Colonic mucosa (tissue), 4 donors: ENCODE measurements around the gene SLC35E1. TPM values are rescaled to one million over a fixed set of nuclear protein-coding genes. Genes with fewer than 3 reads are reported as not detected.
"Not testable (repeated sequence)": the region's sequence is repeated elsewhere in the genome, so short reads cannot be mapped to it uniquely, and the experiment has no call there.

ENCODE experiments used
- DNase-seq: peaks from one replicate; pipeline ENCODE4 v3.0.0-alpha.2; 2020
- H3K27ac ChIP-seq: fragments of 200-600 bp; one replicate; pipeline ENCODE4 v1.8.0; 2021
- H3K27me3 ChIP-seq: fragments of 200-600 bp; one replicate; pipeline ENCODE4 v1.8.0; 2021
- H3K36me3 ChIP-seq: fragments of 200-600 bp; one replicate; pipeline ENCODE4 v1.8.0; 2021
- H3K4me1 ChIP-seq: fragments of 200-600 bp; one replicate; pipeline ENCODE4 v1.8.0; 2021; ENCODE audit warnings: mild to moderate bottlenecking
- H3K4me3 ChIP-seq: fragments of 200-600 bp; one replicate; pipeline ENCODE4 v1.8.0; 2021
- H3K9ac ChIP-seq, 2 donors: one replicate each; pipeline ENCODE4 v1.7.0; 2013; ENCODE audit warnings: control low read depth in 2 of 2, low read depth in 2 of 2, low read length in 2 of 2
- H3K9me3 ChIP-seq: fragments of 200-600 bp; one replicate; pipeline ENCODE4 v1.8.0; 2021
- intact Hi-C: fragments of 100-400 bp; cut with DNase I; formaldehyde crosslinking; loops from one replicate; pipeline ENCODE4 v1.14.1; 2022
- total RNA-seq, 2 donors: library from RNA; stranded (reverse); fragmentation: NEBNext Ultra II Directional in 1 of 2; extraction: Animal tissue kit (Norgen Biotek cat#: 25700) in 1 of 2; gene quantifications; one replicate each; pipeline ENCODE4 v1.2.1, GENCODE V29; 2021
- TF ChIP-seq, protein P1 (sequence below): fragments of 200-600 bp; IDR thresholded peaks from one replicate; pipeline ENCODE4 v1.8.0; 2022; ENCODE audit warnings: antibody characterized with exemption, mild to moderate bottlenecking
- donor health status: healthy.
- donor health status: DM: no; HTN: no; CAD: no.
- donor health status: DM: no; HTN: no; CAD: no.

The SLC35E1 gene
- total RNA-seq, 2 donors from 2014 or later, result 44.4 to 47.7 TPM

DNA sequence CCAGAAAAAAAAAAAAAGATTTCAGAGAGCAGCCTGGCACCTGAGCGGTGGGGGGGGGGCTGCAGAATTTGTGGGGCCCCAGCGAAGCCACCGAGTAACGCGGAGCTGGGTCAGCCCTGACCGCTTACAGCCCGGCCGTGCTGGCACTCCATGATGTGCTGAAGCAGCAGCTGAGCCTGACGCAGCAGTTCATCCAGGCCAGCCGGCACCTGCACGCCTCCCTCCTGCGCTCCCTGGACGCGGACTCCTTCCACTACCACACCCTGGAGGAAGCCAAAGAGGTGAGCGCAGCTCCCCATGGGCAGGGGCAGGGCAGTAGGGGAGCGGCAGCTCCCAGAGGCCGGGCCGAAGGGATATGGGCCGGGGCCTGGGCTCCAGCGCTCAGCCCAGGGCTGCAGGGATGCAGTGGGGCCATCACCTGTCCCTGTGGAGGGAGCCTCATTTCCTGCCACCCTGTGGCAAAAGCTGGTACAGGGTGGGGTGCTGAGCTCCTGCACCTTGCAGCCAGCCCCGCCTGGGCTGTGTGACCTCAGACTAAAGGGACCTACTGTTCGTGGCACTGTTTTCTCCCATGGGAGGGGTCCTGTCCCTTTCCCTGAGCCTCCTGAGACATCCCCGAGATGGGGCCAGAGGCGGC lies 57.7 kb downstream of the SLC35E1 start:
- H3K4me1 ChIP-seq, result no peaks in the 10 kb centered on the region
- no peak overlapping the region for H3K27ac ChIP-seq
- H3K27me3 ChIP-seq, result no peaks in the 10 kb centered on the region
- intact Hi-C loops, result no loop called here
- TF ChIP-seq, protein P1, sequence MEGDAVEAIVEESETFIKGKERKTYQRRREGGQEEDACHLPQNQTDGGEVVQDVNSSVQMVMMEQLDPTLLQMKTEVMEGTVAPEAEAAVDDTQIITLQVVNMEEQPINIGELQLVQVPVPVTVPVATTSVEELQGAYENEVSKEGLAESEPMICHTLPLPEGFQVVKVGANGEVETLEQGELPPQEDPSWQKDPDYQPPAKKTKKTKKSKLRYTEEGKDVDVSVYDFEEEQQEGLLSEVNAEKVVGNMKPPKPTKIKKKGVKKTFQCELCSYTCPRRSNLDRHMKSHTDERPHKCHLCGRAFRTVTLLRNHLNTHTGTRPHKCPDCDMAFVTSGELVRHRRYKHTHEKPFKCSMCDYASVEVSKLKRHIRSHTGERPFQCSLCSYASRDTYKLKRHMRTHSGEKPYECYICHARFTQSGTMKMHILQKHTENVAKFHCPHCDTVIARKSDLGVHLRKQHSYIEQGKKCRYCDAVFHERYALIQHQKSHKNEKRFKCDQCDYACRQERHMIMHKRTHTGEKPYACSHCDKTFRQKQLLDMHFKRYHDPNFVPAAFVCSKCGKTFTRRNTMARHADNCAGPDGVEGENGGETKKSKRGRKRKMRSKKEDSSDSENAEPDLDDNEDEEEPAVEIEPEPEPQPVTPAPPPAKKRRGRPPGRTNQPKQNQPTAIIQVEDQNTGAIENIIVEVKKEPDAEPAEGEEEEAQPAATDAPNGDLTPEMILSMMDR, result no peak
- no peak overlapping the region for H3K9ac ChIP-seq
- H3K36me3 ChIP-seq, result peaks cover 6% of the 10 kb centered on the region
- H3K9me3 ChIP-seq, result no peaks in the 10 kb centered on the region
- no peak overlapping the region for H3K4me3 ChIP-seq
- DNase-seq, result no peak

DNA sequence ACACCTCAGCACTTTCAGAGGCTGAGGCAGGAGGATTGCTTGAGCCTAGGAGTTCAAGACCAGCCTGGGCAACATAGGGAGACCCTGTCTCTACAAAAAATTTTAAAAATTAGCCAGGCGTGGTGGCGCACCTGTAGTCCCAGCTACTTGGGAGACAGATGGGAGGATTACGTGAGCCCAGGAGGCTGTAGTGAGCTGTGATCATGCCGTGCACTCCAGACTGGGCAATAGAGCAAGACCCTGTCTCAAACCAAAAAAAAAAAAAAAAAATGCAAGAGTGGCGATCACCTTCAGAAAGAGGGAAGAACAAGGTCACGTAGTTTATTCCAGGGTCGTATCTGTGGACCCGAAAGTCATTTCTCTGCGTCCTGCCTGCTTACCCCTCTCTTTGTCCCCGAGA lies 59.6 kb downstream of the SLC35E1 start:
- DNase-seq, H3K36me3 ChIP-seq, H3K9ac ChIP-seq, H3K4me1 ChIP-seq, intact Hi-C loops, H3K4me3 ChIP-seq, H3K27ac ChIP-seq, H3K27me3 ChIP-seq, H3K9me3 ChIP-seq: not testable (repeated sequence)

DNA sequence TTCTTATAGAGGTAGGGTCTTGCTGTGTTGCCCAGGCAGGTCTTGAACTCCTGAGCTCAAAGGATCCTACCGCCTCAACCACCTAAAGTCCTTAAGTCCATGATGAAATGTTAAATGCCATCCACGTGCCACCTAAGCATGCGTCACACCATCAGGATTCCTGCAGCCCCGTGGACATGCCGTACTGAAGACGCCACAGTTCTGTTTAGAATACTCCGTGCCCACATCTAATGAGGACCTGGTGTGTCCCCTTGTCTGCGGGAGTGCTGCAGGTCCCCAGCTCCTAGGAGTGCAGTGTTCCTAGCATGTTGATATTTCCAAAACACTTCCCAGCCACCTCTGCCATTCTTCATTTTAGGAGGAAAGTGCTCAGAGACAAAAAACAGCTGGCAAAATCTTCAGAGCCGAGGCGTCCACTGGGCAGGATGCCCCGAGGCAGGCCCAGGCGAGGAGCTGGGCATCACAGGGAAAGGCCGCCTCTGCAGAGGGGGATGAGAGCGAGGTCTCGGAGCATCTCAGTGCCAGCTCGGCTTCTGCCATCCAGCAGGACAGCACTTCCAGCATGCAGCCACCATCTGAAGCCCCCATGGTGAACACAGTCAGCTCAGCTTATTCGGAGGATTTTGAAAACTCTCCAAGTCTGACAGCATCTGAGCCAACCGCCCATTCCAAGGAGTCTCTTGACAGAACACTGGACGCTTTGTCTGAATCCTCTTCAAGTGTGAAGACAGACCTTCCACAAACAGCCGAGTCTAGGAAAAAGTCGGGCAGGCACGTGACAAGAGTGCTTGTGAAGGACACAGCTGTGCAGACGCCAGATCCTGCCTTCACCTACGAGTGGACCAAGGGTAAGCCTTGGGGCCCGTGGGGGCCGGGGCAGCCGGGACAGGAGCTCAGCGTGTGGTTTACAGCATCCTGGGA lies 62.8 kb downstream of the SLC35E1 start:
- no peaks in the 10 kb centered on the region for H3K27me3 ChIP-seq
- intact Hi-C loops, result no loop called here
- H3K4me3 ChIP-seq, result no peak overlapping the region
- no peaks in the 10 kb centered on the region for H3K9me3 ChIP-seq
- TF ChIP-seq, protein P1, result no peak
- no peaks in the 10 kb centered on the region for H3K4me1 ChIP-seq
- no peaks in the 10 kb centered on the region for H3K36me3 ChIP-seq
- no peak for DNase-seq
- H3K27ac ChIP-seq, result no peak overlapping the region
- no peak overlapping the region for H3K9ac ChIP-seq

DNA sequence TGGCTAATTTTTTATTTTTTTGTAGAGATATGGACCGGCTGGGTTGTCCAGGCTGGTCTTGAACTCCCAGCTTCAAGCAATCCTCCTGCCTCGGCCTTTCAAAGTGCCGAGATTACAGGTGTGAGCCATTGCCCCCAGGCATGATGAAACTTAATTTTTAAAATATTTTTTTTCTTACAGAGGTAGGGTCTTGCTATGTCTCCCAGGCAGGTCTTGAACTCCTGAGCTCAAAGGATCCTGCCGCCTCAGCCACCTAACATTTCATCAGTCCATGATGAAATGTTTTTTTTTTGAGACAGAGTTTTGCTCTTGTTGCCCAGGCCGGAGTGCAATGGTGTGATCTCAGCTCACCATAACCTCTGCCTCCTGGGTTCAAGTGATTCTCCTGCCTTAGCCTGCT lies 63.7 kb downstream of the SLC35E1 start:
- no peaks in the 10 kb centered on the region for H3K4me1 ChIP-seq
- H3K27ac ChIP-seq, result no peak overlapping the region
- no peaks in the 10 kb centered on the region for H3K27me3 ChIP-seq
- intact Hi-C loops, result no loop called here
- no peak for DNase-seq
- no peak overlapping the region for H3K9ac ChIP-seq
- H3K9me3 ChIP-seq, result no peaks in the 10 kb centered on the region
- TF ChIP-seq, protein P1, result no peak
- H3K4me3 ChIP-seq, result no peak overlapping the region
- no peaks in the 10 kb centered on the region for H3K36me3 ChIP-seq

DNA sequence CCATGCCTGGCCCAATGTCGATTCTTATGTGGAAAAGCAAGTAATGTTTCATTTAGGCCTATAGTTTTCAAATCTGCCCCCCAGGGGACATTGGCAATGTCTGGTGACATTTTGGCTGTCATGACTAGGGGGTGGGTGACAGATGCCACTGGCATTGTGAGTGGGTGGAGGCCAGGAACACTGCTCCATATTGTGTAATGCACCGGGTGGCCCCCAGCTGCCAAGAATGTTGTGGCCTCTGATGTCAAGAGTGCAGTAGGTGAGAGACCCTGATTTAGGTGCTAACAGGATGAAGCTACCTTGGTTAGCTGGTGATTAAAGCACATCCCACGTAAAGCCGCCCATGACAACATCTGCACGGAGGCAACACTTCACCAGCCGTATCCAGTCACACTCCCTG lies 65.3 kb downstream of the SLC35E1 start:
- TF ChIP-seq, protein P1, result no peak
- DNase-seq, result no peak
- no peaks in the 10 kb centered on the region for H3K9me3 ChIP-seq
- intact Hi-C loops, result no loop called here
- H3K4me1 ChIP-seq, result no peaks in the 10 kb centered on the region
- no peaks in the 10 kb centered on the region for H3K36me3 ChIP-seq
- no peak overlapping the region for H3K27ac ChIP-seq
- no peak overlapping the region for H3K4me3 ChIP-seq
- no peaks in the 10 kb centered on the region for H3K27me3 ChIP-seq
- H3K9ac ChIP-seq, result no peak overlapping the region

DNA sequence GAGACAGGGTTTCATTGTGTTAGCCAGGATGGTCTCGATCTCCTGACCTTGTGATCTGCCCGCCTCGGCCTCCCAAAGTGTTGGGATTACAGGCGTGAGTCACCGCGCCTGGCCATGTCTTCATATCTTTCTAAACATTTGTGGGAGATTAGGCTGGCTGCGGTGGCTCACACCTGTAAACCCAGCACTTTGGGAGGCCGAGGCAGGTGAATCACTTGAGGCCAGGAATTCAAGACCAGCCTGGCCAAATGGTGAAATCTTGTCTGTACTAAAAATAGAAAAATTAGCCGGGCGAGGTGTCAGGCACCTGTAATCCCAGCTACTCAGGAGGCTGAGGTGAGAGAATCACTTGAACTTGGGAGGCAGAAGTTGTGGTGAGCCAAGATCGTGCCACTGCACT lies 66.1 kb downstream of the SLC35E1 start:
- H3K9me3 ChIP-seq, H3K36me3 ChIP-seq, H3K9ac ChIP-seq, intact Hi-C loops, DNase-seq, H3K27me3 ChIP-seq, H3K4me1 ChIP-seq, H3K4me3 ChIP-seq, H3K27ac ChIP-seq: not testable (repeated sequence)
